Karpas-422 (cell line): ENCODE data around the gene DLST. TPM values are rescaled to one million over a fixed set of nuclear protein-coding genes. Genes with fewer than 3 reads are reported as not detected.

Source experiments
- DNase-seq: peaks from one replicate; pipeline ENCODE4 v3.0.0-alpha.2; 2015
- H2AFZ ChIP-seq: fragments of 200-600 bp; sonication (generic); 2 replicates; pipeline ENCODE4 v1.6.1; 2014; ENCODE audit warnings: antibody characterized with exemption, low read length, mixed read lengths
- H3K27ac ChIP-seq: fragments of 200-600 bp; sonication (generic); 2 replicates; pipeline ENCODE4 v1.5.1; 2014; ENCODE audit warnings: mild to moderate bottlenecking, low read length, moderate library complexity
- H3K27me3 ChIP-seq: fragments of 200-600 bp; sonication (generic); 2 replicates; pipeline ENCODE4 v1.6.1; 2014; ENCODE audit warnings: low read length, mixed read lengths
- H3K36me3 ChIP-seq: fragments of 200-600 bp; sonication (generic); 2 replicates; pipeline ENCODE4 v1.6.1; 2014; ENCODE audit warnings: low read length, mixed read lengths; ENCODE audit not compliant: insufficient read depth
- H3K4me1 ChIP-seq: fragments of 200-600 bp; sonication (generic); 2 replicates; pipeline ENCODE4 v1.6.1; 2014; ENCODE audit warnings: mild to moderate bottlenecking, low read length, mixed read lengths
- H3K4me2 ChIP-seq: fragments of 200-600 bp; sonication (generic); 2 replicates; pipeline ENCODE4 v1.6.1; 2014; ENCODE audit warnings: low read length, low read depth, mild to moderate bottlenecking; ENCODE audit not compliant: poor library complexity, severe bottlenecking
- H3K4me3 ChIP-seq: fragments of 200-600 bp; sonication (generic); 2 replicates; pipeline ENCODE4 v1.5.1; 2014; ENCODE audit warnings: mild to moderate bottlenecking, antibody characterized with exemption, low read length, mixed read lengths
- H3K79me2 ChIP-seq: fragments of 200-600 bp; sonication (generic); 2 replicates; pipeline ENCODE4 v1.6.1; 2014; ENCODE audit warnings: mild to moderate bottlenecking, low read length, mixed read lengths
- H3K9ac ChIP-seq: fragments of 200-600 bp; sonication (generic); 2 replicates; pipeline ENCODE4 v1.6.0; 2014; ENCODE audit warnings: low read length
- H3K9me2 ChIP-seq: fragments of 200-600 bp; sonication (generic), shearing (Covaris generic); replicated peaks from 2 replicates; pipeline ENCODE4 v1.6.0; 2014; ENCODE audit warnings: mild to moderate bottlenecking, low read length, moderate library complexity; ENCODE audit not compliant: insufficient read depth
- H3K9me3 ChIP-seq: fragments of 300-700, 200-600 bp; sonication (generic); 2 replicates; pipeline ENCODE4 v1.6.1; 2014; ENCODE audit warnings: low read length, mixed read lengths
- H4K20me1 ChIP-seq: fragments of 200-600 bp; sonication (generic); 2 replicates; pipeline ENCODE4 v1.6.1; 2014; ENCODE audit warnings: mild to moderate bottlenecking, antibody characterized with exemption, low read length, low read depth; ENCODE audit not compliant: insufficient read depth
- total RNA-seq: library from RNA; depleted of rRNA; stranded (reverse); fragments of >200 nt; shearing (Covaris generic); gene quantifications from 2 replicates; pipeline ENCODE4 v1.2.3, GENCODE V29; 2014; ENCODE audit warnings: low replicate concordance

DLST gene
- total RNA-seq, 1 experiment from 2014 or later, result 105 TPM

DNA sequence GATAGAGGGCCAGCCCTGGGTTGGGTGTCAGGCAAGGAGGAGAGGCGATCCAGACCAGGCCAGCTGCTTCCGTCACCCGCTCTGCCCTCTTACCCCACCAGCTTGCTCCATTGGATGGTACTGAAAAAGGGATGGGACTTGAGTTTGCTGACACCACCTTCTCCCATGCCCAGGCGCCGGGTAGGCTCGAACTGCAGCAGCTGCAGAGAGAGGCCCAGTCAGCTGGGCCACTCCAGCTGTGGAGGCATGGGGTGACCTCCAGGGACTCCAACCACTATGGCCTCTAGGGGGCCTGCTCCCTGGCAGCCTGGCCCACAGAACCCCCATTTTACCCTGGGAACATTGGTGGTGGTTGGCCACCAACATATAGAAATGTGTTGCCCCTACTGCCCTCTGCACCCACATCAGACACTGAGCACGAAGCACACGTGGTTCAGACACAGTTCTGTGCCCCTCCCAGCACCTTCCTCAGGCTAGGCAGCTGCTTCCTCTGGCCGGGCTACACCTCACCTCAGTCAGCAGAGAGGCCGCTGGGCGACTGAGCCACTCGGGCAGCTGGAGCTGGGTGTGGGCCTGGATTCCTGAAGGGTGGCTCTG lies 25.3 kb downstream of the DLST start:
- H3K27me3 ChIP-seq, result no peaks in the 10 kb centered on the region
- no peaks in the 10 kb centered on the region for H3K9me2 ChIP-seq
- peak; percentile 70 for DNase-seq

DNA sequence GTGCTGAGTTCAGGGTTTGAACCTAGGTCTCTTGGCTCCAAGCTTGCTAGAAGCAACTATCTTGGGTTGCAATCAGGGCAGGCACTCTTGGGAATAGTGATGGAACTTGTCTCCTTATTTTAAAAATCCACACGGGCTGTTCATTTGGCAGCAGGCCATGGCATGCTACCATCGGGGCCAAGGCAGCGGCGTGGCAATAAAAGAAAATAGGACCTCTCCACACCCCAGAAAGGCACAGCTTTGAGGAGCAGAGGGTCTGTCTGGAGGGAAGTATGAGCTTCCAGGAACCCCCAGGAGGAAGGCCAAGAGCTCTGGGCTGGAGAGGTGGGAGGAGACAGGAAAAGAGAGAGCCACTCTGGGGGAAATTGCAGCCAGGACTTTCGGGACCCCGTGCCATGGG lies 26.0 kb downstream of the DLST start:
- Histone ChIP-seq H3K9me3 (no peaks in the 10 kb centered on the region), H3K27ac (no peak overlapping the region)

More for the DNA sequence above, 25.3 kb downstream of the DLST start:
- H2AFZ ChIP-seq, result no peak overlapping the region
- peaks cover 30% of the 10 kb centered on the region for H3K36me3 ChIP-seq
- H3K27ac ChIP-seq, result no peak overlapping the region
- H3K4me3 ChIP-seq, result no peak overlapping the region
- no peaks in the 10 kb centered on the region for H3K9me3 ChIP-seq
- H3K9ac ChIP-seq, result no peak overlapping the region
- H3K4me2 ChIP-seq, result no peak overlapping the region
- no peaks in the 10 kb centered on the region for H3K79me2 ChIP-seq
- peaks cover 48% of the 10 kb centered on the region for H3K4me1 ChIP-seq
- H4K20me1 ChIP-seq, result no peaks in the 10 kb centered on the region

DNA sequence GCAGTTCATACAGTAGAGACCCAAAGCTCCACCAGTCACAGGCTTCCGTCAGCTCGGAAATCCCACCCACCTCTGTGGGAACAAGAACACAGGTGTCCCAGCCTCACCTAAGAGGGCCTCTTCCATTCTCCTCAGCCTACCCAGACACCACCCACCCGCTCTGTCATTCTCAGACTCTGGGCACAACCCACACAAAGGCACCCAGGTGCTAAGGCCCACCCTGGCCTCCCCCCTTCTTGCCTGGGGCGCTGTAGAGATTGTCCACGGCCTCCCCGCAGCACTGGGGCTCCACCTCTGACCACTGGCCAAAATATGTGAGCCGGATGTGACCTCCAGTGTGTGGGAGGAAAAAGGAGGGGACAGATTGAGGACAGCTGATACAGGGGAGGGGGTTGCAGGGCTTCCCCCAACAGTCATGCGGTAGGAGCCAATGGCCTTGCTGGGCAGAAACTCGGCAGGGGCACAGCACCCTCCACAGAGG lies 27.2 kb downstream of the DLST start:
- peaks cover 18% of the 10 kb centered on the region; the same call in 1 of the 2 replicates for H3K36me3 ChIP-seq
- H3K27me3 ChIP-seq, result no peaks in the 10 kb centered on the region

More for the DNA sequence above, 26.0 kb downstream of the DLST start:
- H3K79me2 ChIP-seq, result no peaks in the 10 kb centered on the region
- peaks cover 24% of the 10 kb centered on the region for H3K36me3 ChIP-seq
- DNase-seq, result no peak
- no peaks in the 10 kb centered on the region for H3K9me2 ChIP-seq
- H2AFZ ChIP-seq, result no peak overlapping the region
- H4K20me1 ChIP-seq, result no peaks in the 10 kb centered on the region
- peaks cover 41% of the 10 kb centered on the region for H3K4me1 ChIP-seq
- H3K27me3 ChIP-seq, result no peaks in the 10 kb centered on the region
- H3K9ac ChIP-seq, result no peak overlapping the region
- H3K4me3 ChIP-seq, result no peak overlapping the region
- H3K4me2 ChIP-seq, result no peak overlapping the region

DNA sequence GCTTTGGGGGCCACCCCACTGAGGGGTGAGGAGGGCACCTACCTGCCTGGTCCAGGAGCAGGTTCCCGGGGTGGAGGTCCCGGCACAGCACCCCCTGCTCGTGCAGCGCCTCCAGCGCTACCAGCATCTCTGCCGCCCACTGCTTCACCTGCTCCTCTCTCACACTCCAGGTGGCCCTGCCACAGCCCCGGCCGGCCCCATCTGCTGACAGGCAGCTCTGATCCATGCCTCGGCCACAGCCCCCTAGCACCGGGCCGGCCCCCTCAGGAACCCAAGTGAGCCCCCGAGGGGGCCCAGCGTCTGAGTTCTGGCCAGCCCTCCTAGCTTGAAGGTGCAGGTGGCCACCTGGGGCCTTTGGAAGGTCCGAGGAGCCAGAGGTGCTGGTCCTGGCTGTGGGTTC lies 27.8 kb downstream of the DLST start:
- Histone ChIP-seq H3K4me2 (no peak overlapping the region), H3K4me1 (peaks cover 33% of the 10 kb centered on the region), H3K27ac (no peak overlapping the region), H3K4me3 (no peak overlapping the region), H3K9me3 (no peaks in the 10 kb centered on the region), H4K20me1 (no peaks in the 10 kb centered on the region), H3K9ac (no peak overlapping the region), H2AFZ (no peak overlapping the region), H3K27me3 (no peaks in the 10 kb centered on the region), H3K79me2 (no peaks in the 10 kb centered on the region), H3K36me3 (peaks cover 12% of the 10 kb centered on the region; the same call in 1 of the 2 replicates), H3K9me2 (no peaks in the 10 kb centered on the region)
- no peak for DNase-seq

More for the DNA sequence above, 27.2 kb downstream of the DLST start:
- Histone ChIP-seq H4K20me1 (no peaks in the 10 kb centered on the region), H3K4me1 (peaks cover 33% of the 10 kb centered on the region), H3K79me2 (no peaks in the 10 kb centered on the region), H3K27ac (no peak overlapping the region), H3K4me2 (no peak overlapping the region), H3K4me3 (no peak overlapping the region), H3K9me3 (no peaks in the 10 kb centered on the region), H3K9ac (no peak overlapping the region), H3K9me2 (no peaks in the 10 kb centered on the region), H2AFZ (no peak overlapping the region)
- no peak for DNase-seq

DNA sequence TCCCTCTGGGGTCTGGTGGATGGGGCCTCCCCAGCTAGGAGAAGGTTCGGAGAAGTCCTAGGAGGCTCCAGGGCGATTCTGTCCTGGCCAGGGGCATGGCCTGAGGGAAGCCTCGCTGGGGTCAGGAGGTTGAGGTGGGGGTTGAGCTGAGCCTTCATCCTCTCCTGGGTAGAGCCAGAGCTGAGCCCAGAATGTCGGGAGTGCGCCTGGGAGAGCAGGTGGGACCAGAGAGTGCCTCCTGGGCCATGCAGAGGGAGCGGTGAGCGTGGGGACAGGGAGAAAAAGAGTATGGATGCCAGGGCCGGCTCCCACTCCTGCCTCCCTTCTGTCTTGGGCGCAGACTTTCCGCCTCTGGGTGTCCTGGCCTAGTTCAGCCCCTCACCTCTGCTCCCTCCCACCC lies 28.2 kb downstream of the DLST start:
- no peak overlapping the region for H3K9ac ChIP-seq
- no peaks in the 10 kb centered on the region for H3K79me2 ChIP-seq
- H3K36me3 ChIP-seq, result peaks cover 8% of the 10 kb centered on the region; the same call in 1 of the 2 replicates
- no peak for DNase-seq
- no peak overlapping the region for H3K4me2 ChIP-seq
- no peaks in the 10 kb centered on the region for H3K9me3 ChIP-seq
- H3K9me2 ChIP-seq, result no peaks in the 10 kb centered on the region
- H3K4me1 ChIP-seq, result peaks cover 29% of the 10 kb centered on the region
- no peak overlapping the region for H3K27ac ChIP-seq
- H4K20me1 ChIP-seq, result no peaks in the 10 kb centered on the region
- H3K4me3 ChIP-seq, result no peak overlapping the region
- no peak overlapping the region for H2AFZ ChIP-seq
- H3K27me3 ChIP-seq, result no peaks in the 10 kb centered on the region

DNA sequence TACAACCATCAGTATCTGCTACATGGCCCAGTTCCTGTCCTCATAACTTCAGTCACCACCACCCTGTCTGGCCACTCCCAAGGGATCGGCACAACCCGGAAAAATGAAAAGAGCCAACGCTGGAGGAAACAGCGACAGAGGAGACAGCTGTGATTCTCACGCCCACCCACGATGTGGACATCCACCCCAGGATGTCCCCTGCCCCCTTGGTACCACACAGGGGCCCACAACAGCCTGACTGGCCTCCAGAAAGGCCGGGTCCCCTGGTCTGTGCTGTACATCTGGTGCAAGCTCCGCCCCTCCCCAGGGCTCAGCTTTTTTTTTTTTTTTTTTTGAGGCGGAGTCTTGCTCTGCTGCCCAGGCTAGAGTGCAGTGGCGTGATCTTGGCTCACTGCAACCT lies 28.8 kb downstream of the DLST start:
- Histone ChIP-seq H3K4me3 (no peak overlapping the region), H3K9me3 (no peaks in the 10 kb centered on the region), H3K27ac (no peak overlapping the region), H3K9ac (no peak overlapping the region), H3K4me1 (peaks cover 27% of the 10 kb centered on the region), H3K79me2 (no peaks in the 10 kb centered on the region), H3K27me3 (no peaks in the 10 kb centered on the region), H3K9me2 (no peaks in the 10 kb centered on the region), H3K36me3 (peaks cover 8% of the 10 kb centered on the region; the same call in 1 of the 2 replicates), H2AFZ (no peak overlapping the region), H4K20me1 (no peaks in the 10 kb centered on the region), H3K4me2 (no peak overlapping the region)
- peak; percentile 77 for DNase-seq

DNA sequence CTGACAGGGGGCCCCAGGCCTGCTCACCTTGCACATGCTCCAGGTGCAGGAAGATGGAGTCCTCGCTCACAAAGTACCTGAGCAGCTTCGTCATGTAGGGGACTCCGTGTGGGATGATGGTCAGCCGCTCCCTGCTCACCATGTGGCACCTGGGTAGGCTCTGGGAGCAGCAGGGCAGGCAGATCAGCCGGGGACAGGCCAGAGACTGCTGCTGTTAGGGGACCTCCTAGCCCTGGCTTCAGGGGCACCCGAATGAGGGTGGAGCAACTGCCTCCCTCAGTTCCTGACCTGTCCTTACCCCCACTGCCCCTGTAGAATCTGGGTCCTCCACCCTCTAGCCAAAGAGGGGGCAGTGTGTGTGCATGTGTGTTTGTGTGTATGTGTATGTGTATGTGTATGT lies 29.5 kb downstream of the DLST start:
- DNase-seq, result no peak
- no peaks in the 10 kb centered on the region for H4K20me1 ChIP-seq
- no peak overlapping the region for H2AFZ ChIP-seq
- H3K27me3 ChIP-seq, result no peaks in the 10 kb centered on the region
- H3K9me3 ChIP-seq, result no peaks in the 10 kb centered on the region
- H3K4me1 ChIP-seq, result peaks cover 25% of the 10 kb centered on the region
- H3K36me3 ChIP-seq, result peaks cover 5% of the 10 kb centered on the region; the same call in 1 of the 2 replicates
- no peak overlapping the region for H3K27ac ChIP-seq
- H3K4me3 ChIP-seq, result no peak overlapping the region
- H3K79me2 ChIP-seq, result no peaks in the 10 kb centered on the region
- H3K4me2 ChIP-seq, result no peak overlapping the region
- no peak overlapping the region for H3K9ac ChIP-seq
- no peaks in the 10 kb centered on the region for H3K9me2 ChIP-seq

DNA sequence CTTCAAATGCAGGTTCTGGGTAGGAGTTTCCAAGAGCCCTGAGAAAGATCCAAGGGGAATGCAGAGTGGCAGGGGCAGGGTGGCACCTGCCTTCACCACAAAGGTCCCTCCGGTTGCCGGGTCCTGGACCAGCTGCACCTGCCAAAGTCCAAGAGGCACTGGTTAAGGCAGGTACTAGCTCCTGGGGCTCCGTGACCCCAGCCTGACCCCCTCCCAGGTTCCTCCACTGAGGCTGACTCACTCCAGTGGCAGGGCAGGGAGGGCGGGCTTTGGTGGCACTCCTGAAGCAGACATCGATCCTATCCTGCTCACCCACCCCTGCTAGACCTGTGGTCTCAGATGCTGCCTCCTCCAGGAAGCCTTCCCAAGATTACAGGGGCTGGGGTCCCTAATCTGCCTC lies 30.0 kb downstream of the DLST start:
- Histone ChIP-seq H4K20me1 (no peaks in the 10 kb centered on the region), H3K4me1 (peaks cover 22% of the 10 kb centered on the region), H3K79me2 (no peaks in the 10 kb centered on the region), H3K9me2 (no peaks in the 10 kb centered on the region), H2AFZ (no peak overlapping the region), H3K4me2 (no peak overlapping the region), H3K27ac (no peak overlapping the region), H3K36me3 (peaks cover 1% of the 10 kb centered on the region; the same call in 1 of the 2 replicates), H3K27me3 (no peaks in the 10 kb centered on the region), H3K4me3 (no peak overlapping the region), H3K9me3 (no peaks in the 10 kb centered on the region), H3K9ac (no peak overlapping the region)
- no peak for DNase-seq
